Fibroblast of villous mesenchyme (primary cell): ENCODE data around the gene PUM1. TPM values are rescaled to one million over a fixed set of nuclear protein-coding genes. Genes with fewer than 3 reads are reported as not detected.

Experiments
- DNase-seq: peaks from one replicate; pipeline ENCODE4 v3.0.0-alpha.2; 2010; ENCODE audit warnings: low read depth
- H3K4me3 ChIP-seq: 2 replicates; pipeline ENCODE4 v1.5.1; 2011; ENCODE audit warnings: low read depth, mild to moderate bottlenecking, low read length
- CTCF ChIP-seq: IDR thresholded peaks from 2 replicates; pipeline ENCODE4 v1.5.1; 2012; ENCODE audit warnings: low read depth, mild to moderate bottlenecking, low read length; ENCODE audit not compliant: insufficient read depth
- total RNA-seq: library from RNA; depleted of rRNA; stranded (reverse); fragments of >200 nt; gene quantifications from 2 replicates; pipeline ENCODE4 v1.2.3, GENCODE V29; 2012

The PUM1 gene, protein sequence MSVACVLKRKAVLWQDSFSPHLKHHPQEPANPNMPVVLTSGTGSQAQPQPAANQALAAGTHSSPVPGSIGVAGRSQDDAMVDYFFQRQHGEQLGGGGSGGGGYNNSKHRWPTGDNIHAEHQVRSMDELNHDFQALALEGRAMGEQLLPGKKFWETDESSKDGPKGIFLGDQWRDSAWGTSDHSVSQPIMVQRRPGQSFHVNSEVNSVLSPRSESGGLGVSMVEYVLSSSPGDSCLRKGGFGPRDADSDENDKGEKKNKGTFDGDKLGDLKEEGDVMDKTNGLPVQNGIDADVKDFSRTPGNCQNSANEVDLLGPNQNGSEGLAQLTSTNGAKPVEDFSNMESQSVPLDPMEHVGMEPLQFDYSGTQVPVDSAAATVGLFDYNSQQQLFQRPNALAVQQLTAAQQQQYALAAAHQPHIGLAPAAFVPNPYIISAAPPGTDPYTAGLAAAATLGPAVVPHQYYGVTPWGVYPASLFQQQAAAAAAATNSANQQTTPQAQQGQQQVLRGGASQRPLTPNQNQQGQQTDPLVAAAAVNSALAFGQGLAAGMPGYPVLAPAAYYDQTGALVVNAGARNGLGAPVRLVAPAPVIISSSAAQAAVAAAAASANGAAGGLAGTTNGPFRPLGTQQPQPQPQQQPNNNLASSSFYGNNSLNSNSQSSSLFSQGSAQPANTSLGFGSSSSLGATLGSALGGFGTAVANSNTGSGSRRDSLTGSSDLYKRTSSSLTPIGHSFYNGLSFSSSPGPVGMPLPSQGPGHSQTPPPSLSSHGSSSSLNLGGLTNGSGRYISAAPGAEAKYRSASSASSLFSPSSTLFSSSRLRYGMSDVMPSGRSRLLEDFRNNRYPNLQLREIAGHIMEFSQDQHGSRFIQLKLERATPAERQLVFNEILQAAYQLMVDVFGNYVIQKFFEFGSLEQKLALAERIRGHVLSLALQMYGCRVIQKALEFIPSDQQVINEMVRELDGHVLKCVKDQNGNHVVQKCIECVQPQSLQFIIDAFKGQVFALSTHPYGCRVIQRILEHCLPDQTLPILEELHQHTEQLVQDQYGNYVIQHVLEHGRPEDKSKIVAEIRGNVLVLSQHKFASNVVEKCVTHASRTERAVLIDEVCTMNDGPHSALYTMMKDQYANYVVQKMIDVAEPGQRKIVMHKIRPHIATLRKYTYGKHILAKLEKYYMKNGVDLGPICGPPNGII
- total RNA-seq: 67.6 and 81.6 TPM in 2 replicates

DNA sequence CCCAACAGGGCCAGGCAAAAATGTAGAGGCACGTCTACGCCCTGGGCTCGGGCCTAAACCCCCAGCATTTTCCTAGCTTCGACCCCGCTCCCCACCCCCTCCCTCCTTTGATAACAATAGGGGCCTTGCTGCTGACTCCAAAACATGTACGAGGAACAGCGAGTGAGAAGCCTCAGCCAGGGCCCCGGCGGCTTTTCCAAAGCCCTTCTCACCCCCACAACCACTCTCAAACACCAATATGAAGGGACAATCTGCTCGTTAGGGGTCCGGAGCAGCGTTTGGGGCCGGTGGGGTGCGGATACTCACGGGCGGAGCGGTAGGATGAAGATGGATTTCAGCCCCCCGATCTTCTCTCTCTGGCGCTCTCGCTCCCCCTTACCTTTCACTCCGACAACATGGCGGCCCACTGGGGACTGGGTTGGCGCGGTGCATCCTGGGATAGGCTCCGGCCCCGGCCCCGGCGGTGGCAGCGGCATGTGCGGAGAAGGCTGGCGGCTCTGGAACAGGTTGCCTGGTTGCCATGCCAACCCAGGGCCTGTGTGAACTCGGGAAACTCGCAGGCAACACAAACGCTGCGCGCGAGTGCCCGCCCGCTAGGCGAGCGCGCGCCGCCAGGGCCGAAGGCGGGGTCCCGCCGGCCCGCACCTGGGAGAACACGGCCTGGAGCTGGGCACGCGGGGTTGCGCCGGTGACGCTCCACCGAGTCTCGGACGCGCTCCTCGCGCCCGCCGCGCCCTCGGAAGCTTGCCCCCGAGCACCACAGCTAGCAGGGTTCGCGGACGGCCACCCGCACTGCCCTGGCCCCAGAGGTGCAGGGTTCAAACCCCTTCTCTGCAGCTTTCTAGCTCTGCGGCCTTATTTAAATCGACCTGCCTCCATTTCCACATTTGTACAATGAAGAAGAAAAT lies at the start of gene PUM1:
PUM1 (minus strand) TSS at position 408 of the 908 bp plus-strand sequence. CDS start 6,151 bp downstream, outside the sequence.
- peak; percentile 5 for TF ChIP-seq CTCF
- peak; percentile 98 for DNase-seq
- peak within 1 kb of the TSS; percentile 96 for H3K4me3 ChIP-seq

DNA sequence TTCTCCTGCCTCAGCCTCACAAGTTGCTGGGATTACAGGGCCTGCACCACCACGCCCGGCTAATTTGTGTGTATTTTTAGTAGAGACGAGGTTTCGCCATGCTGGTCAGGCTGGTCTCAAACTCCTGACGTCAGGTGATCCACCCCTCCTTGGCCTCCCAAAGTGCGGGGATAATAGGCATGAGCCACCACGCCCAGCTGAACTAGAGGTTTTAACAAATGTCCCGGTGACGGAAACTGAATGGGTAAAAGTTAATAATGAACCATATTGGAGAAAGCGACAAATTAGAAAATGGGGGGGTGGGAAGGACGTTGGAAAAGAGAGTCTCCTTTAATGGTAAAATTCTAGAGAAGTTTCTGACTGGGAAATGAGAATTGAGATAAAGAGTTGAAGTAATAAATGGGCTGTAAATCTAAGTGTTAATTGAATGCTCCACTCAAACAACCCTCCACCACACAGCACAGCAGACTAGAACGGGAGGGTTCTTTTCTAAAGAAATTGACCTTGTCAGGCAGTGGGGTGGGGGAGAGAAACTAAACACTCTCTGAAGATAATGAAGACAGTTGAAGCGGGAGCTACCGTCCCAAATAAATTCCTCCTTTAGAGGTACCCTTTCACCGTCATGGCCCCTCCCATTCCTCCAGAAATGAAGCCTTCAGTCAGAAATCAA lies 46.9 kb upstream of the PUM1 start:
- no peak overlapping the region for H3K4me3 ChIP-seq
- no peak for DNase-seq
- no peak for TF ChIP-seq CTCF

GRCh38 chr1:31111290-31111951 lies 45.9 kb upstream of the PUM1 start:
- no peak for TF ChIP-seq CTCF
- H3K4me3 ChIP-seq: no peak overlapping the region
- DNase-seq: peak; percentile 63

GRCh38 chr1:31110846-31111245 lies 45.3 kb upstream of the PUM1 start:
- H3K4me3 ChIP-seq: no peak overlapping the region
- no peak for TF ChIP-seq CTCF

DNA sequence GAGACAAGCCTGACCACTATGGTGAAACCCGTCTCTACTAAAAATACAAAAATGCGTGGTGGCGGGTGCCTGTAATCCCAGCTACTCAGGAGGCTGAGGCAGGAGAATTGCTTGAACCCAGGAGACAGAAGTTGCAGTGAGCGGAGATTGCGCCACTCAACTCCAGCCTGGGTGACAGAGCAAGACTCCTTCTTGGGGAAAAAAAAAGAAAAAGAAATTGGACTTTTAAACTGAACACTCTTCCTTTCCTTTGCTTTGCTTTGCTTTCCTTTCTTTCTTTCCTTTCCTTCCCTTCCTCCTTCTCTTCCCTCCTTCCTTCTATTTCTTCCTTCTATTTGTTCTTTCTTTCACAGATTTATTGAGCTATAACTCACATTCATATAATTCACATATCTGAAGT lies 43.3 kb upstream of the PUM1 start:
- DNase-seq: no peak
- TF ChIP-seq CTCF: no peak

More at GRCh38 chr1:31110846-31111245, 45.3 kb upstream of the PUM1 start:
- DNase-seq: no peak

More for the DNA sequence above, 43.3 kb upstream of the PUM1 start:
- H3K4me3 ChIP-seq: no peak overlapping the region
